IMR-90 (cell line): ENCODE results near the gene RAB23. TPM values are rescaled to one million over a fixed set of nuclear protein-coding genes. Genes with fewer than 3 reads are reported as not detected.
A peak's percentile ranks its signal among the peaks of the same experiment; 100 is the strongest.

Experiments
- ATAC-seq: fragments of 200-7000 bp; cut with Tn5 transposase; 2 replicates; pipeline ENCODE4 v1.9.1; 2020; ENCODE audit warnings: low read depth, mild to moderate bottlenecking, moderate library complexity
- BruUV-seq: library from RNA; stranded (reverse); fragments of 400-500 nt; replicated peaks from 2 replicates; lab custom pipeline; 2021; lab: Mats Ljungman, UMichigan
- CTCF ChIA-PET: fragments of 300-600 bp; formaldehyde crosslinking; extraction: SDS; loops from one replicate; lab custom pipeline; 2021; ENCODE audit warnings: antibody characterized with exemption; lab: Yijun Ruan, JAX
- POLR2A ChIA-PET: fragments of 300-600 bp; sonication (Branson Sonifier 250); formaldehyde crosslinking; loops from one replicate; lab custom pipeline; 2022; ENCODE audit warnings: antibody characterized with exemption; ENCODE audit not compliant: unreplicated experiment; lab: Charles Lee
- DNase-seq: peaks from one replicate; pipeline ENCODE4 v3.0.0; 2013
- H2AFZ ChIP-seq: replicated peaks from 2 replicates; pipeline ENCODE3; 2013; ENCODE audit warnings: low read length, mild to moderate bottlenecking; ENCODE audit not compliant: poor library complexity
- H2AK5ac ChIP-seq: 2 replicates; pipeline ENCODE4 v1.6.1; 2013; ENCODE audit warnings: low read depth, low read length, inconsistent platforms
- H2AK9ac ChIP-seq: replicated peaks from 2 replicates; pipeline ENCODE3; 2013; ENCODE audit warnings: mild to moderate bottlenecking, low read depth, low read length, moderate library complexity; ENCODE audit not compliant: poor library complexity
- H2BK120ac ChIP-seq: 2 replicates; pipeline ENCODE4 v1.6.1; 2013; ENCODE audit warnings: low read depth, low read length, inconsistent platforms
- H2BK15ac ChIP-seq: 3 replicates; pipeline ENCODE4 v1.6.1; 2013; ENCODE audit warnings: low read depth, low read length, inconsistent platforms
- H2BK20ac ChIP-seq: 2 replicates; pipeline ENCODE4 v1.6.1; 2013; ENCODE audit warnings: low read depth, mild to moderate bottlenecking, inconsistent platforms, low read length, moderate library complexity
- H2BK5ac ChIP-seq: 2 replicates; pipeline ENCODE4 v1.6.1; 2013; ENCODE audit warnings: mild to moderate bottlenecking, low read depth, low read length, inconsistent platforms; ENCODE audit not compliant: poor library complexity, severe bottlenecking
- H3K14ac ChIP-seq: replicated peaks from 2 replicates; pipeline ENCODE4 v1.6.1; 2013; ENCODE audit warnings: low read depth, low read length, inconsistent platforms
- H3K18ac ChIP-seq: 2 replicates; pipeline ENCODE4 v1.6.1; 2013; ENCODE audit warnings: low read depth, low read length, control low read depth
- H3K23ac ChIP-seq: 2 replicates; pipeline ENCODE4 v1.6.1; 2013; ENCODE audit warnings: low read depth, low read length, inconsistent platforms
- H3K27ac ChIP-seq: 2 replicates; pipeline ENCODE4 v1.5.1; 2013; ENCODE audit warnings: mild to moderate bottlenecking, control low read depth, low read length; ENCODE audit not compliant: insufficient read depth
- H3K27me3 ChIP-seq: 2 replicates; pipeline ENCODE4 v1.6.1; 2013; ENCODE audit warnings: low read length; ENCODE audit not compliant: control insufficient read depth, insufficient read depth
- H3K36me3 ChIP-seq: 2 replicates; pipeline ENCODE4 v1.6.1; 2013; ENCODE audit warnings: low read length, mixed read lengths; ENCODE audit not compliant: control insufficient read depth, insufficient read depth
- H3K4ac ChIP-seq: 2 replicates; pipeline ENCODE4 v1.6.1; 2013; ENCODE audit warnings: low read depth, low read length, inconsistent platforms
- H3K4me1 ChIP-seq: 2 replicates; pipeline ENCODE4 v1.6.1; 2013; ENCODE audit warnings: low read length, mixed read lengths; ENCODE audit not compliant: control insufficient read depth, insufficient read depth
- H3K4me2 ChIP-seq: 2 replicates; pipeline ENCODE4 v1.6.1; 2013; ENCODE audit warnings: low read depth, mild to moderate bottlenecking, control low read depth, low read length, moderate library complexity
- H3K4me3 ChIP-seq: 2 replicates; pipeline ENCODE4 v1.5.1; 2013; ENCODE audit warnings: low read depth, mild to moderate bottlenecking, control low read depth, low read length, moderate library complexity; ENCODE audit not compliant: insufficient read depth
- H3K56ac ChIP-seq: 2 replicates; pipeline ENCODE4 v1.6.1; 2013; ENCODE audit warnings: low read length, inconsistent platforms; ENCODE audit not compliant: insufficient read depth; ENCODE audit errors: extremely low read depth
- H3K79me1 ChIP-seq, 2 experiments: 2 replicates each; pipeline ENCODE4 v1.6.1; 2013; ENCODE audit warnings: low read length in 2 of 2, inconsistent platforms in 1 of 2, low read depth in 1 of 2
- H3K9ac ChIP-seq: 2 replicates; pipeline ENCODE4 v1.6.1; 2013; ENCODE audit warnings: low read depth, low read length, control low read depth
- H3K9me1 ChIP-seq: 2 replicates; pipeline ENCODE4 v1.6.1; 2013; ENCODE audit warnings: low read length, inconsistent platforms; ENCODE audit not compliant: insufficient read depth
- H3K9me3 ChIP-seq: 2 replicates; pipeline ENCODE4 v1.6.1; 2013; ENCODE audit warnings: low read length; ENCODE audit not compliant: control insufficient read depth, insufficient read depth
- H4K20me1 ChIP-seq: 2 replicates; pipeline ENCODE4 v1.6.1; 2013; ENCODE audit warnings: low read length, inconsistent platforms; ENCODE audit not compliant: insufficient read depth
- H4K5ac ChIP-seq: 2 replicates; pipeline ENCODE4 v1.6.1; 2013; ENCODE audit warnings: mild to moderate bottlenecking, low read depth, low read length, control low read depth
- H4K8ac ChIP-seq, 2 experiments: 2 replicates each; pipeline ENCODE4 v1.6.1; 2013; ENCODE audit warnings: low read depth in 2 of 2, low read length in 2 of 2, control low read depth in 1 of 2, inconsistent platforms in 1 of 2
- H4K91ac ChIP-seq: 2 replicates; pipeline ENCODE4 v1.6.1; 2013; ENCODE audit warnings: low read depth, low read length, inconsistent platforms; ENCODE audit not compliant: insufficient read depth
- BHLHE40 ChIP-seq: fragments of 150-350 bp; IDR thresholded peaks from 2 replicates; pipeline ENCODE4 v1.6.1; 2016; ENCODE audit warnings: mild to moderate bottlenecking, low read depth, low read length
- CEBPB ChIP-seq: IDR thresholded peaks from 2 replicates; pipeline ENCODE4 v1.6.1; 2012; ENCODE audit warnings: low read depth, low read length, improper control_type of control experiment
- CHD1 ChIP-seq: IDR thresholded peaks from 2 replicates; pipeline ENCODE4 v1.6.1; 2012; ENCODE audit warnings: low read depth, low read length, improper control_type of control experiment
- CTCF ChIP-seq: conservative IDR thresholded peaks from 2 replicates; pipeline ENCODE4 v1.5.1; 2012; ENCODE audit warnings: mild to moderate bottlenecking, low read depth, low read length, improper control_type of control experiment
- ELK1 ChIP-seq: fragments of 150-350 bp; IDR thresholded peaks from 2 replicates; pipeline ENCODE4 v1.6.1; 2016; ENCODE audit warnings: low read depth, mild to moderate bottlenecking, low read length, moderate library complexity, borderline replicate concordance
- MXI1 ChIP-seq: IDR thresholded peaks from 2 replicates; pipeline ENCODE4 v1.6.1; 2012; ENCODE audit warnings: low read depth, mild to moderate bottlenecking, low read length, moderate library complexity, borderline replicate concordance
- RAD21 ChIP-seq: IDR thresholded peaks from 2 replicates; pipeline ENCODE4 v1.6.1; 2012; ENCODE audit warnings: low read length, improper control_type of control experiment
- RCOR1 ChIP-seq: IDR thresholded peaks from 2 replicates; pipeline ENCODE4 v1.6.1; 2012; ENCODE audit warnings: mild to moderate bottlenecking, low read length, improper control_type of control experiment; ENCODE audit not compliant: insufficient replicate concordance
- SMC3 ChIP-seq: fragments of 150-350 bp; IDR thresholded peaks from 2 replicates; pipeline ENCODE4 v1.6.1; 2016; ENCODE audit warnings: low read depth, mild to moderate bottlenecking, antibody characterized with exemption, low read length, moderate library complexity
- USF2 ChIP-seq: fragments of 150-350 bp; IDR thresholded peaks from 2 replicates; pipeline ENCODE4 v1.6.1; 2017; ENCODE audit warnings: mild to moderate bottlenecking, antibody characterized with exemption, low read length, low read depth
- WGBS, 2 experiments: methylation state at CpG; one replicate each; pipeline versions ENCODE4 v1.1.5 to v1.1.7; 2013; ENCODE audit warnings: missing lambda C conversion rate in 2 of 2; ENCODE audit not compliant: insufficient read length in 1 of 2; ENCODE audit errors: extremely low coverage in 2 of 2; 5-methylcytosine and 5-hydroxymethylcytosine counted together
- dilution Hi-C: fragments of 300-500 bp; cut with HindIII; formaldehyde crosslinking; loops from one replicate; pipeline ENCODE4 v1.14.3; 2018; ENCODE audit warnings: low sequenced_read_pairs; ENCODE audit not compliant: unreplicated experiment
- in situ Hi-C: fragments of 300-500 bp; cut with MboI; formaldehyde crosslinking; loops from 3 replicates; pipeline ENCODE4 v1.14.3; 2019; ENCODE audit warnings: low sequenced_read_pairs, inconsistent platforms, mixed read lengths
- intact Hi-C: fragments of 100-400 bp; cut with micrococcal nuclease; formaldehyde crosslinking; loops from 2 replicates; pipeline ENCODE4 v1.10.0; 2022
- polyA plus RNA-seq, 3 experiments: library from polyadenylated mRNA; depleted of rRNA; stranded (reverse); fragments of >200 nt; gene quantifications; 2 replicates each; pipeline ENCODE4 v1.2.3, GENCODE V29; 2012; ENCODE audit warnings: low replicate concordance in 1 of 3
- total RNA-seq: library from RNA; depleted of rRNA; stranded (reverse); fragments of >200 nt; gene quantifications from 2 replicates; pipeline ENCODE4 v1.2.3, GENCODE V29; 2012

RAB23 gene
- total and polyA plus RNA-seq, 2 of the 4 experiments (the other 2 are of a cell fraction), result 10.8 to 13.3 TPM

- Histone ChIP-seq H3K4me1 (peaks cover 5% of the 10 kb centered on the region), H3K36me3 (no peaks in the 10 kb centered on the region; the same call in 1 of the 2 replicates), H2AK5ac (no peak overlapping the region), H3K9ac (no peak overlapping the region), H2BK5ac (no peak overlapping the region), H2AK9ac (no peak overlapping the region), H3K4me2 (peak overlapping the region; percentile 91), H3K27ac (no peak overlapping the region), H4K8ac (no peak overlapping the region), H3K18ac (no peak overlapping the region), H3K14ac (0 out of 2 replicates have a peak overlapping the region, but pooled peaks have one; percentile 13), H3K56ac (no peak overlapping the region), H3K4ac (no peak overlapping the region), H3K79me1 (peaks cover 0 to 46% of the 10 kb centered on the region in 2 experiments; a peak in 2 of 4 replicates), H3K9me3 (0 out of 2 replicates have a peak, but pooled peaks cover 1% of the 10 kb centered on the region), H2AFZ (no peak overlapping the region), H2BK120ac (no peak overlapping the region), H3K27me3 (no peaks in the 10 kb centered on the region), H3K4me3 (peak overlapping the region; percentile 36), H3K23ac (peak overlapping the region; percentile 48; the same call in 1 of the 2 replicates), H2BK15ac (no peak overlapping the region), H4K20me1 (peaks cover 12% of the 10 kb centered on the region), H4K5ac (no peak overlapping the region), H2BK20ac (no peak overlapping the region), H3K9me1 (no peaks in the 10 kb centered on the region), H4K91ac (no peak overlapping the region)
- CTCF ChIA-PET, result no interaction called here
- DNase-seq (no peak), ATAC-seq (no peak)
- POLR2A ChIA-PET, result no interaction called here
- intact Hi-C loops, result no loop called here
- TSS peak; percentile 20 for BruUV-seq
- no peak for TF ChIP-seq ELK1
- TF ChIP-seq RAD21, result no peak
- no peak for TF ChIP-seq BHLHE40
- TF ChIP-seq USF2, result no peak
- no peak for TF ChIP-seq CTCF
- TF ChIP-seq CHD1, result no peak
- no peak for TF ChIP-seq MXI1
- no peak for TF ChIP-seq CEBPB
- TF ChIP-seq SMC3, result no peak
- TF ChIP-seq RCOR1, result no peak
- dilution Hi-C loops, result no loop called here
- in situ Hi-C loops, result no loop called here
- no CpG with 5 or more reads among the region's 2 CpGs for WGBS, 2 experiments
Observed at GRCh38 chr6:57220083-57220703, 1.9 kb downstream of the RAB23 start.
